ENCODE data around the gene FBXO9. TPM values are rescaled to one million over a fixed set of nuclear protein-coding genes. Genes with fewer than 3 reads are reported as not detected.

Gene FBXO9
- 61.9 and 72.9 TPM in 2 replicates for polyA plus RNA-seq (2012; rRNA removed)
- 47.1 and 47.9 TPM in 2 replicates for polyA plus RNA-seq (2012; cell fraction: cytosol; rRNA removed)
- 207 and 253 TPM in 2 replicates for polyA plus RNA-seq (2012; cell fraction: nucleus; rRNA removed)

DNA sequence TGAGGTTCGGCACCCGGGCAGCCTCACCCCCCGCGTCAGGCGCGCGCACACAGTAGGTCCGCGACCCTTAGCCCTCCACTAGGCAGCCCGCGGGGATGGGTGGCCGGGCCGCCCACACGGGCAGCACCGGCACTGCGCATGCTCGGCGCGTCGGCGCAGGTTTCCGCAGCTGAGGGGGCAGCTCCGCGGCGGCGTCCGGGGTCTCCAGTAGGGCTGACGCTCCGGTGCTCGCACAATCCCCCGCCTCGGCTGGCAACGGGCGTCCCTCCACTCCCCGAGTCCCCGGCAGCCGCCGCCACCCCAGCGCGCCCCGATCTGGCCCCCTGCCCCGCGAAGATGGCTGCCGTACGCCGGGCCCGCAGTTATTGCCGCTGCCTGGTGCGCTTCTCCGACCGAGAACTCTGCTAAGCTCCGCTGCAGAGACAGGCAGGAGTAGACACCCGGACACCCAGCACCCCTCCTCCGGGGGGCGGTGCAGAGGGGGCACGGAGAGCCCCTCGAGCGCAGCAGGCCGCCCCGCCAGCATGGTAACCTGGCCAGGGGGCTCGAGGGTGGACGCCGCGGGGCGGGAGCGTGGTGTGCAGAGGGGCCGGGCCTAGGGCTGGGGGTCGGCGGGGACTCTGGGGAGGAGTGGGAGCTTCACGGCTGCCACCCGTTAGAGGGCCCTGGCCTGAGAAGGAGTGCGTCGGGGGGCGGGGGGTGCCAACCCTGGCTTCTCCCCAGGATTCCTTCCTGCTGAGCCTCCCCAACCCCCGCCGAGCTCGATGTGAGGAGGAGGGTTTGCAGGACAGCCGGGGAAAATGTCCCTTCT is at the start of gene FBXO9:
FBXO9 (plus strand) TSS at position 139 of the 811 bp plus-strand sequence; CDS start at position 525, 386 bp downstream.
- H4K20me1 ChIP-seq (ENCODE audit: insufficient read depth), result peaks cover 7% of the 10 kb centered on the region; the same call in 1 of the 2 replicates
- H3K9me3 ChIP-seq, result no peaks in the 10 kb centered on the region
- peak within 1 kb of the TSS; percentile 98 for H3K4me2 ChIP-seq
- H2AFZ ChIP-seq (ENCODE audit: low read depth), result peak within 1 kb of the TSS; percentile 97
- H3K27me3 ChIP-seq (ENCODE audit: insufficient read depth), result no peaks in the 10 kb centered on the region
- H3K4me1 ChIP-seq (ENCODE audit: control insufficient read depth in 1 of 2, insufficient read depth in 2 of 2, low read depth in 1 of 2, low read length in 1 of 2), result peaks cover 12 to 14% of the 10 kb centered on the region in 2 experiments; a peak in 3 of 4 replicates
- H3F3A ChIP-seq (replicated peaks; ENCODE audit: insufficient read depth), result peaks cover 3% of the 10 kb centered on the region
- peak within 1 kb of the TSS; percentile 83 to 89 for H3K4me3 ChIP-seq (ENCODE audit: low read depth in 2 of 2, low read length in 1 of 2)
- H3K9ac ChIP-seq, result peak within 1 kb of the TSS; percentile 82
- DNase-seq, result peak; percentile 92
- POLR2A ChIA-PET, result interaction anchor here (0.8 to 1.0 kb wide), 2 partner anchors 15 to 70 kb away, joined by 3 to 5 read pairs; partner anchors contain the start of gene GSTA4
- CTCF ChIA-PET, result interaction anchor here (0.7 to 3.7 kb wide), 5 partner anchors 12 to 183 kb away, joined by 3 to 32 read pairs (median 4); partner anchors contain the start of gene GSTA4
- peaks cover 59% of the 10 kb centered on the region for H3K79me2 ChIP-seq (ENCODE audit: insufficient read depth)
- 1% methylated on average over 31 of the region's 78 CpGs for WGBS (ENCODE audit: low lambda C conversion rate)
- H3K27ac ChIP-seq (ENCODE audit: low read depth in 2 of 2, low read length in 1 of 2), result peak within 1 kb of the TSS; percentile 83 to 89
- no peaks in the 10 kb centered on the region for H3K9me2 ChIP-seq
- peak; percentile 8 for TF ChIP-seq MAX (IDR thresholded peaks at IDR 0.05; ENCODE audit: low read depth)
- peak; percentile 58 for TF ChIP-seq MXI1 (IDR thresholded peaks at IDR 0.05; ENCODE audit: low read depth, low read length)
- TF ChIP-seq, protein P1, sequence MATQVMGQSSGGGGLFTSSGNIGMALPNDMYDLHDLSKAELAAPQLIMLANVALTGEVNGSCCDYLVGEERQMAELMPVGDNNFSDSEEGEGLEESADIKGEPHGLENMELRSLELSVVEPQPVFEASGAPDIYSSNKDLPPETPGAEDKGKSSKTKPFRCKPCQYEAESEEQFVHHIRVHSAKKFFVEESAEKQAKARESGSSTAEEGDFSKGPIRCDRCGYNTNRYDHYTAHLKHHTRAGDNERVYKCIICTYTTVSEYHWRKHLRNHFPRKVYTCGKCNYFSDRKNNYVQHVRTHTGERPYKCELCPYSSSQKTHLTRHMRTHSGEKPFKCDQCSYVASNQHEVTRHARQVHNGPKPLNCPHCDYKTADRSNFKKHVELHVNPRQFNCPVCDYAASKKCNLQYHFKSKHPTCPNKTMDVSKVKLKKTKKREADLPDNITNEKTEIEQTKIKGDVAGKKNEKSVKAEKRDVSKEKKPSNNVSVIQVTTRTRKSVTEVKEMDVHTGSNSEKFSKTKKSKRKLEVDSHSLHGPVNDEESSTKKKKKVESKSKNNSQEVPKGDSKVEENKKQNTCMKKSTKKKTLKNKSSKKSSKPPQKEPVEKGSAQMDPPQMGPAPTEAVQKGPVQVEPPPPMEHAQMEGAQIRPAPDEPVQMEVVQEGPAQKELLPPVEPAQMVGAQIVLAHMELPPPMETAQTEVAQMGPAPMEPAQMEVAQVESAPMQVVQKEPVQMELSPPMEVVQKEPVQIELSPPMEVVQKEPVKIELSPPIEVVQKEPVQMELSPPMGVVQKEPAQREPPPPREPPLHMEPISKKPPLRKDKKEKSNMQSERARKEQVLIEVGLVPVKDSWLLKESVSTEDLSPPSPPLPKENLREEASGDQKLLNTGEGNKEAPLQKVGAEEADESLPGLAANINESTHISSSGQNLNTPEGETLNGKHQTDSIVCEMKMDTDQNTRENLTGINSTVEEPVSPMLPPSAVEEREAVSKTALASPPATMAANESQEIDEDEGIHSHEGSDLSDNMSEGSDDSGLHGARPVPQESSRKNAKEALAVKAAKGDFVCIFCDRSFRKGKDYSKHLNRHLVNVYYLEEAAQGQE (IDR thresholded peaks at IDR 0.05; ENCODE audit: low read depth, low read length), result no peak
- no peak for TF ChIP-seq EP300 (IDR thresholded peaks at IDR 0.05; ENCODE audit: borderline replicate concordance in 1 of 2, low read depth in 1 of 2, low read length in 1 of 2)
- peak; percentile 87 for TF ChIP-seq YY1 (IDR thresholded peaks at IDR 0.05; ENCODE audit: low read depth)
- TF ChIP-seq NRF1 (IDR thresholded peaks at IDR 0.05; ENCODE audit: low read depth, low read length), result peak; percentile 87
- H3K36me3 ChIP-seq (replicated peaks in 1 of 2; ENCODE audit: control insufficient read depth in 1 of 2, insufficient read depth in 2 of 2, low read length in 1 of 2), result peaks cover 6 to 10% of the 10 kb centered on the region in 2 experiments

DNA sequence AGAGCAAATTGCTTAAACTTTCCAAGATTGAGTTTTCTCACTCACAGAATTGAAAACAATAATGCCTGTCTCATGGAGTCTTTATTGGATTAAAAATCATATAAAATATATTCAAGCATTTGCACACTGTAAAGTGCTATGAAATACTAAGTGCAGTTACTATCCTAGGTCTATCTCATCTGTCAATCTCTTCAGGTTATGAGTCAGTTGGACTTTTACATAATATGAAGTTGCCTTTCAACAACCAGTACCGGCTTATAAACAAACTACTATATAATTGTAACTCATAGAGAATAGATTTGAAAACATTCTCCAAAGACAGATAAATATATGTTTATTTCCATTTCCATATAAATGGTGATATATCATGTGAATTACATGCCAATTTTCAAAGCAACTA is 49.7 kb upstream of the FBXO9 start:
- CTCF ChIA-PET, result interaction anchor here (2.6 kb wide), 1 partner anchor 18 kb away, joined by 10 read pairs; no protein-coding TSS in a partner anchor
- POLR2A ChIA-PET, result no interaction called here
- TF ChIP-seq EZH2phosphoT487 (IDR thresholded peaks at IDR 0.05; ENCODE audit: borderline replicate concordance, low read depth) (no peak), PBX3 (IDR thresholded peaks at IDR 0.05) (no peak), SIN3A (IDR thresholded peaks at IDR 0.05; ENCODE audit: borderline replicate concordance, low read depth, low read length) (no peak), SMC3 (IDR thresholded peaks at IDR 0.05; ENCODE audit: low read depth, low read length) (no peak), RXRA (IDR thresholded peaks at IDR 0.05; ENCODE audit: borderline replicate concordance, low read depth) (no peak), TAF1 (IDR thresholded peaks at IDR 0.05; ENCODE audit: borderline replicate concordance, low read depth, low read length) (no peak), RAD21 (IDR thresholded peaks at IDR 0.05; ENCODE audit: low read length) (no peak), MEF2A (IDR thresholded peaks at IDR 0.05; ENCODE audit: borderline replicate concordance, low read depth) (no peak), GATA2 (CRISPR knock-in tag; IDR thresholded peaks at IDR 0.05) (no peak), JUND (IDR thresholded peaks at IDR 0.05) (no peak), POLR2AphosphoS5 (IDR thresholded peaks at IDR 0.05; ENCODE audit: low read depth, low read length) (no peak), RCOR1 (IDR thresholded peaks at IDR 0.05; ENCODE audit: low read length) (no peak), FOXM1 (IDR thresholded peaks at IDR 0.05; ENCODE audit: low read depth) (no peak), MAX (IDR thresholded peaks at IDR 0.05; ENCODE audit: low read depth) (no peak), TCF12 (IDR thresholded peaks at IDR 0.05) (no peak)

More for the DNA sequence above, 49.7 kb upstream of the FBXO9 start:
- Histone ChIP-seq H3K27me3 (ENCODE audit: insufficient read depth) (no peaks in the 10 kb centered on the region), H4K20me1 (ENCODE audit: insufficient read depth) (no peaks in the 10 kb centered on the region), H2AFZ (ENCODE audit: low read depth) (no peak overlapping the region), H3K27ac (ENCODE audit: low read depth in 2 of 2, low read length in 1 of 2) (no peak overlapping the region), H3K4me1 (ENCODE audit: control insufficient read depth in 1 of 2, insufficient read depth in 2 of 2, low read depth in 1 of 2, low read length in 1 of 2) (no peaks in the 10 kb centered on the region; a peak in 1 of 4 replicates), H3K9me3 (no peaks in the 10 kb centered on the region), H3K4me2 (no peak overlapping the region), H3K36me3 (replicated peaks in 1 of 2; ENCODE audit: control insufficient read depth in 1 of 2, insufficient read depth in 2 of 2, low read length in 1 of 2) (peaks cover 71 to 79% of the 10 kb centered on the region in 2 experiments), H3K4me3 (ENCODE audit: low read depth in 2 of 2, low read length in 1 of 2) (no peak overlapping the region), H3K9ac (no peak overlapping the region), H3K79me2 (ENCODE audit: insufficient read depth) (no peaks in the 10 kb centered on the region), H3F3A (replicated peaks; ENCODE audit: insufficient read depth) (no peaks in the 10 kb centered on the region), H3K9me2 (no peaks in the 10 kb centered on the region)
- WGBS (ENCODE audit: low lambda C conversion rate), result 100% methylated on average over 1 of the region's 1 CpG
- DNase-seq, result no peak

All from SK-N-SH (cell line).